Cardiac muscle cell (in vitro differentiated cells and primary cell): ENCODE data around the gene RAP1GAP2. TPM values are rescaled to one million over a fixed set of nuclear protein-coding genes. Genes with fewer than 3 reads are reported as not detected.
"Not testable (repeated sequence)": the region's sequence is repeated elsewhere in the genome, so short reads cannot be mapped to it uniquely, and the experiment has no call there.

Experiments
- DNase-seq, 2 donors: peaks; one replicate each; pipeline versions ENCODE4 v3.0.0 to v3.0.0-alpha.2; 2010 to 2017; ENCODE audit warnings: low read depth in 1 of 2, low spot score in 1 of 2
- H3K27ac ChIP-seq: fragments of 200-600 bp; sonication (generic); 2 replicates; pipeline ENCODE4 v1.5.1; 2016
- H3K27me3 ChIP-seq: fragments of 200-600 bp; sonication (generic); 2 replicates; pipeline ENCODE4 v1.6.0; 2016; ENCODE audit warnings: control low read depth
- H3K36me3 ChIP-seq: fragments of 200-600 bp; sonication (generic); 2 replicates; pipeline ENCODE4 v1.5.1; 2016; ENCODE audit warnings: control low read depth
- H3K4me1 ChIP-seq: fragments of 200-600 bp; sonication (generic); 2 replicates; pipeline ENCODE4 v1.8.1; 2017; ENCODE audit warnings: low read depth, mild to moderate bottlenecking, mixed run types
- H3K4me3 ChIP-seq: fragments of 200-600 bp; sonication (generic); 2 replicates; pipeline ENCODE4 v1.5.1; 2016; ENCODE audit warnings: mild to moderate bottlenecking
- H3K9me3 ChIP-seq: fragments of 200-600 bp; sonication (generic); 2 replicates; pipeline ENCODE4 v1.5.1; 2017; ENCODE audit warnings: low read depth, mild to moderate bottlenecking, control low read depth
- polyA plus RNA-seq: library from polyadenylated mRNA; unstranded; fragments of >200 nt; fragmentation: Nextera tagmentation; extraction: Ambion mirVana; gene quantifications from 2 replicates; pipeline ENCODE4 v1.2.1, GENCODE V29; 2016
- total RNA-seq: library from RNA; depleted of rRNA; stranded (reverse); fragments of >200 nt; gene quantifications from 2 replicates; pipeline ENCODE4 v1.2.3, GENCODE V29; 2016
- TF ChIP-seq, protein P1 (sequence below): IDR thresholded peaks from 2 replicates; pipeline ENCODE4 v1.5.1; 2012; ENCODE audit warnings: low read depth, mild to moderate bottlenecking, low read length

Gene RAP1GAP2
- total and polyA plus RNA-seq, 2 experiments from 2014 or later, result 1.2 to 2.9 TPM

DNA sequence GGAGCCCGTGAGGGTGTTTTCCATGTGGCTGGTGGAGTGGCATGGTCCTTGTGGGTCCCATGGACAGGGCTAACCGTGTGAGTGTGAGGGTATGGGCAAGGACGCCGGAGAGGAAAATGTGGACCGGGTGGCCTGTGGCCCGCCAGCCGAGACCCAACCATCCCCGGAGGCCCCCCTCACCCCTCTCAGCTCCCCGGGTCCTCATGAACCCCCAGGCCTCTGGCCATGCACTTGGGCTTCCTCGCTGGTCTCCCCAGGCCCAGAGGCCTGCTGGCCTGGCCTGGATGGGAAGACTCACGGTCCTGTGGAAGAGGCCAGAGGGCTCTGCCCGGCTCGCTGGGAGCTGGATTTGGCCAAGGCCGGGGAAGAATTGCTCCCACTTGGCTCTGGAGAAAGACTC, 13.1 kb downstream of the RAP1GAP2 start:
- TF ChIP-seq, protein P1, sequence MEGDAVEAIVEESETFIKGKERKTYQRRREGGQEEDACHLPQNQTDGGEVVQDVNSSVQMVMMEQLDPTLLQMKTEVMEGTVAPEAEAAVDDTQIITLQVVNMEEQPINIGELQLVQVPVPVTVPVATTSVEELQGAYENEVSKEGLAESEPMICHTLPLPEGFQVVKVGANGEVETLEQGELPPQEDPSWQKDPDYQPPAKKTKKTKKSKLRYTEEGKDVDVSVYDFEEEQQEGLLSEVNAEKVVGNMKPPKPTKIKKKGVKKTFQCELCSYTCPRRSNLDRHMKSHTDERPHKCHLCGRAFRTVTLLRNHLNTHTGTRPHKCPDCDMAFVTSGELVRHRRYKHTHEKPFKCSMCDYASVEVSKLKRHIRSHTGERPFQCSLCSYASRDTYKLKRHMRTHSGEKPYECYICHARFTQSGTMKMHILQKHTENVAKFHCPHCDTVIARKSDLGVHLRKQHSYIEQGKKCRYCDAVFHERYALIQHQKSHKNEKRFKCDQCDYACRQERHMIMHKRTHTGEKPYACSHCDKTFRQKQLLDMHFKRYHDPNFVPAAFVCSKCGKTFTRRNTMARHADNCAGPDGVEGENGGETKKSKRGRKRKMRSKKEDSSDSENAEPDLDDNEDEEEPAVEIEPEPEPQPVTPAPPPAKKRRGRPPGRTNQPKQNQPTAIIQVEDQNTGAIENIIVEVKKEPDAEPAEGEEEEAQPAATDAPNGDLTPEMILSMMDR, result no peak

GRCh38 chr17:2814049-2814448, 17.8 kb downstream of the RAP1GAP2 start:
- Histone ChIP-seq H3K36me3 (no peaks in the 10 kb centered on the region), H3K27me3 (no peaks in the 10 kb centered on the region), H3K4me1 (no peaks in the 10 kb centered on the region), H3K4me3 (no peak overlapping the region), H3K9me3 (no peaks in the 10 kb centered on the region), H3K27ac (no peak overlapping the region)
- TF ChIP-seq, protein P1, result no peak
- DNase-seq, result no peak

More for the DNA sequence above, 13.1 kb downstream of the RAP1GAP2 start:
- H3K36me3 ChIP-seq, result no peaks in the 10 kb centered on the region
- no peak for DNase-seq
- no peaks in the 10 kb centered on the region for H3K4me1 ChIP-seq
- no peak overlapping the region for H3K27ac ChIP-seq
- no peak overlapping the region for H3K4me3 ChIP-seq
- no peaks in the 10 kb centered on the region for H3K9me3 ChIP-seq
- H3K27me3 ChIP-seq, result no peaks in the 10 kb centered on the region

- H3K27me3 ChIP-seq, result no peaks in the 10 kb centered on the region
- no peak overlapping the region for H3K4me3 ChIP-seq
- TF ChIP-seq, protein P1, result no peak
- DNase-seq, result no peak
- no peaks in the 10 kb centered on the region for H3K4me1 ChIP-seq
- no peak overlapping the region for H3K27ac ChIP-seq
- H3K36me3 ChIP-seq, result no peaks in the 10 kb centered on the region
- H3K9me3 ChIP-seq, result no peaks in the 10 kb centered on the region
These were observed 18.5 kb downstream of the RAP1GAP2 start for GRCh38 chr17:2814481-2815341.

DNA sequence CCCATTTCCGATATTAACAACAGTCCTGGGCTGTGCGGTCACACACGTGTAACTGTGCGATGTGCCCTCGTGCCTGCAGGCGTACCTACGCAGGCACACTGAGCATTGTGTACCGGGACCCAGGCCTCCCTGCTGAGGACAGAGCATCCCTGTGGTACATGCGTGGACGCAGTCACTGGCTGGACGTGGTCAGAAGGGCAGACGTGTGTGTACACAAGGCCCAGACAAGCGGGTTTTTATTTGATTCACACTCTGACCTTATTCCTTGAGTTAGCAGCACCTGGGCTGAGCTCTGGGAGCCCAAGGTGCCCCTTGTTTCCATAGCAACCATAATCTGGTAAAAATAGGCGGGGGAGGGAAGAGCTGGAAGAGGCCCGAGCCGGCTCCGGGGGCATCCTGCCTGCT, 19.5 kb downstream of the RAP1GAP2 start:
- Histone ChIP-seq H3K4me3 (no peak overlapping the region), H3K27ac (no peak overlapping the region), H3K4me1 (no peaks in the 10 kb centered on the region), H3K9me3 (no peaks in the 10 kb centered on the region), H3K36me3 (no peaks in the 10 kb centered on the region), H3K27me3 (no peaks in the 10 kb centered on the region)
- DNase-seq, result peak in 1 of 2 donors; percentile 20
- TF ChIP-seq, protein P1, result no peak

DNA sequence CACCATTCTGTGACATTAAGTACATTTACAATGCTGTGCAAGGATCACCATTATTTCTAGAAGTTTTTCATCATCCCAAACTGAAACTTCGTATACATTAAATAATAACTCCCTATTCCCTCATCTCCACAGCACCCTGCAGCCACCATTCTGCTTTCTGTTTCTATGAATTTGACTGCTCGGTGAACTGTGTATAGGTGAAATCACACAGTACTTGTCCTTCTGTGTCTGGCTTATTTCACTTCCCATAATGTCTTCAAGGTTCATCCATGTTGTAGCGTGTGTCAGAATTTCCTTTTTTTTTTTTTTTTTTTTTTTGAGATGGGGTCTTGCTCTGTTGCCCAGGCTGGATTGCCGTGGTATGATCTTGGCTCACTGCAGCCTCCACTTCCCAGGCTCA, 20.4 kb downstream of the RAP1GAP2 start:
- TF ChIP-seq, protein P1, result no peak
- DNase-seq, result no peak

GRCh38 chr17:2819294-2819693, 23.1 kb downstream of the RAP1GAP2 start:
- DNase-seq, H3K4me1 ChIP-seq, H3K4me3 ChIP-seq, H3K9me3 ChIP-seq, H3K36me3 ChIP-seq, H3K27me3 ChIP-seq, H3K27ac ChIP-seq: not testable (repeated sequence)

More for the DNA sequence above, 20.4 kb downstream of the RAP1GAP2 start:
- no peak overlapping the region for H3K27ac ChIP-seq
- no peaks in the 10 kb centered on the region for H3K4me1 ChIP-seq
- no peaks in the 10 kb centered on the region for H3K27me3 ChIP-seq
- H3K36me3 ChIP-seq, result no peaks in the 10 kb centered on the region
- H3K9me3 ChIP-seq, result no peaks in the 10 kb centered on the region
- H3K4me3 ChIP-seq, result no peak overlapping the region
